GM10266 (cell line): ENCODE data around the gene S100A12.

Experiments
- DNase-seq: peaks from one replicate; pipeline ENCODE4 v3.0.0; 2012; ENCODE audit errors: extremely low spot score
- TF ChIP-seq, protein P1 (sequence below): IDR thresholded peaks from 2 replicates; pipeline ENCODE4 v1.5.1; 2012; ENCODE audit warnings: mild to moderate bottlenecking, low read depth; ENCODE audit not compliant: control insufficient read depth, insufficient read depth; ENCODE audit errors: missing control alignments

S100A12 gene

GRCh38 chr1:153372571-153372970 lies 2.9 kb downstream of the S100A12 start:
- TF ChIP-seq, protein P1, sequence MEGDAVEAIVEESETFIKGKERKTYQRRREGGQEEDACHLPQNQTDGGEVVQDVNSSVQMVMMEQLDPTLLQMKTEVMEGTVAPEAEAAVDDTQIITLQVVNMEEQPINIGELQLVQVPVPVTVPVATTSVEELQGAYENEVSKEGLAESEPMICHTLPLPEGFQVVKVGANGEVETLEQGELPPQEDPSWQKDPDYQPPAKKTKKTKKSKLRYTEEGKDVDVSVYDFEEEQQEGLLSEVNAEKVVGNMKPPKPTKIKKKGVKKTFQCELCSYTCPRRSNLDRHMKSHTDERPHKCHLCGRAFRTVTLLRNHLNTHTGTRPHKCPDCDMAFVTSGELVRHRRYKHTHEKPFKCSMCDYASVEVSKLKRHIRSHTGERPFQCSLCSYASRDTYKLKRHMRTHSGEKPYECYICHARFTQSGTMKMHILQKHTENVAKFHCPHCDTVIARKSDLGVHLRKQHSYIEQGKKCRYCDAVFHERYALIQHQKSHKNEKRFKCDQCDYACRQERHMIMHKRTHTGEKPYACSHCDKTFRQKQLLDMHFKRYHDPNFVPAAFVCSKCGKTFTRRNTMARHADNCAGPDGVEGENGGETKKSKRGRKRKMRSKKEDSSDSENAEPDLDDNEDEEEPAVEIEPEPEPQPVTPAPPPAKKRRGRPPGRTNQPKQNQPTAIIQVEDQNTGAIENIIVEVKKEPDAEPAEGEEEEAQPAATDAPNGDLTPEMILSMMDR = no peak
- DNase-seq = no peak

- TF ChIP-seq, protein P1 = no peak
- DNase-seq = no peak
These were observed 4.2 kb downstream of the S100A12 start for GRCh38 chr1:153371231-153371630.

DNA sequence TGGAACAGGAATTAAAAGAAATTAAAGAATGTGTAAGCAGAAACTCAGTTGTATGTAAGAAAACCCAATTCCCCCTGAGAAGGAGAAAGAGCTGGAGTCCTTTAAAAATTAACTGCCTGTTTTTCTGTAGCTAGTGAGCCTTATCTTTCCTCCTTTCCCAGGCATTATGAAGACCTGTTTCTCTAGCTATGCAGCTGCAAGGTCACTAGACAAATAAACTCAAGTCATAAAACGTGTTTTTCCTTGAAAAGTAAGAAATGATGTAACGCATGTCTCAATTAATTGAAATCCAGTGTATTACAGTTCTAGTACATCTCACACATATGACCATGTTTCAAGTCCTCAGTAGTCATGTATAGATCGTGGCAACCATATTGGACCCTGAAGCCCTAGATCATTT lies 5.3 kb downstream of the S100A12 start:
- DNase-seq = no peak
- TF ChIP-seq, protein P1 = no peak

DNA sequence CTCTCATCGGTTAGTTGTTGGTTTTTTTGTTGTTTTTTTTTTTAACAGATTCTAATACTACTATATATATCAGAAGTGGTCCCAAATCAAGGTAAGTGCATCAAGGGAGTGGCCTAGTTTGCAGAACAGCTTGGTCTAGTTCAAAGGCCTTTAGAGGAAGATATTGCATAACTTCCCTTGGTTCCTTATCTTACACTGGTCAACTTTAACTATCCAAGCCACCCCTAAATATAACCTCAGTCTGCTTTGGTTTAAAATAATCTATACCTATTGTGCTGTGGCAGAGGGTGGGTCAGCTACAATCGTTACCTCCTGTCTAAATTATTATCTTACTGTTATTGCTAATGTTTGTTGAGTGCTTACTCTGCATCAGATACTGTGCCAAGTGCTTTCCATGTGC lies 6.9 kb downstream of the S100A12 start:
- DNase-seq = no peak
- TF ChIP-seq, protein P1 = no peak

- DNase-seq = no peak
- TF ChIP-seq, protein P1 = no peak
These were observed 8.3 kb downstream of the S100A12 start for GRCh38 chr1:153367090-153367489.

GRCh38 chr1:153366261-153366660 lies 9.2 kb downstream of the S100A12 start:
- TF ChIP-seq, protein P1 = no peak
- no peak for DNase-seq

- DNase-seq = no peak
- TF ChIP-seq, protein P1 = no peak
These were observed 9.7 kb downstream of the S100A12 start for GRCh38 chr1:153365696-153366095.
